A549 (cell line): ENCODE results near the gene ZNF211. TPM values are rescaled to one million over a fixed set of nuclear protein-coding genes. Genes with fewer than 3 reads are reported as not detected.

Source experiments
- ATAC-seq, 2 experiments: fragments of 200-7000 bp in 1 of 2; fragments of >200 bp in 1 of 2; cut with Nextera tagmentation in 1 of 2; cut with Tn5 transposase in 1 of 2; 3 replicates each; pipeline versions ENCODE4 v1.8.0 to v1.9.1; 2018 to 2020; ENCODE audit warnings: mild to moderate bottlenecking in 1 of 2, moderate library complexity in 1 of 2
- CTCF ChIA-PET: fragments of 300-600 bp; sonication (Branson Sonifier 250); formaldehyde crosslinking; extraction: SDS; loops from one replicate; lab custom pipeline; 2021; ENCODE audit warnings: antibody characterized with exemption, inconsistent platforms; lab: Yijun Ruan, JAX
- POLR2A ChIA-PET: fragments of 350-600 bp; formaldehyde crosslinking; extraction: SDS; loops from one replicate; lab custom pipeline; 2021; ENCODE audit warnings: antibody characterized with exemption, inconsistent platforms; lab: Yijun Ruan, JAX
- DNase-seq, 2 experiments: peaks; one replicate each; pipeline versions ENCODE4 v3.0.0 to v3.0.0-alpha.2; 2011 to 2016; ENCODE audit warnings: low read depth in 1 of 2, low spot score in 1 of 2
- FAIRE-seq: peaks from 2 replicates; lab custom pipeline; 2011; peaks lifted over from hg19 to GRCh38; lab: Jason Lieb, UNC
- H3K27ac ChIP-seq, 2 experiments: fragments of >200 bp; sonication (Bioruptor Twin); formaldehyde crosslinking; 3 replicates each; pipeline ENCODE4 v1.5.1; 2016 to 2017
- H3K4me1 ChIP-seq: fragments of >200 bp; sonication (Bioruptor Twin); formaldehyde crosslinking; 3 replicates; pipeline ENCODE4 v1.6.1; 2016
- H3K4me2 ChIP-seq: fragments of >200 bp; sonication (Bioruptor Twin); formaldehyde crosslinking; 3 replicates; pipeline ENCODE4 v1.6.1; 2016
- H3K4me3 ChIP-seq: fragments of >200 bp; sonication (Bioruptor Twin); formaldehyde crosslinking; 3 replicates; pipeline ENCODE4 v1.5.1; 2016
- H3K9me3 ChIP-seq: fragments of >200 bp; sonication (Bioruptor Twin); formaldehyde crosslinking; 3 replicates; pipeline ENCODE4 v1.6.1; 2016
- BCL3 ChIP-seq: fragments of >200 bp; sonication (Bioruptor Twin); formaldehyde crosslinking; IDR thresholded peaks from 3 replicates; pipeline ENCODE4 v1.6.1; 2016
- BHLHE40 ChIP-seq: IDR thresholded peaks from 2 replicates; pipeline ENCODE4 v1.6.1; 2012; ENCODE audit warnings: low read depth, low read length, inconsistent platforms
- CEBPB ChIP-seq, 2 experiments: fragments of >200 bp in 1 of 2; sonication (Bioruptor Twin) in 1 of 2; formaldehyde crosslinking in 1 of 2; IDR thresholded peaks; 2 replicates each; pipeline ENCODE4 v1.6.1; 2012 to 2016
- CTCF ChIP-seq: fragments of >200 bp; sonication (Bioruptor Twin); formaldehyde crosslinking; IDR thresholded peaks from 3 replicates; pipeline ENCODE4 v1.5.1; 2016
- E2F6 ChIP-seq: IDR thresholded peaks from 2 replicates; pipeline ENCODE4 v1.6.1; 2012; ENCODE audit warnings: low read depth, borderline replicate concordance
- EHF ChIP-seq: fragments of 250-450 bp; sonication (Bioruptor Pico); IDR thresholded peaks from 2 replicates; pipeline ENCODE4 v1.5.0; 2020; ENCODE audit warnings: mild to moderate bottlenecking
- ESRRA ChIP-seq: fragments of 150-350 bp; IDR thresholded peaks from 2 replicates; pipeline ENCODE4 v1.6.1; 2014; ENCODE audit warnings: mild to moderate bottlenecking, low read length, borderline replicate concordance
- FOXS1 ChIP-seq: fragments of 250-450 bp; sonication (Bioruptor Pico); IDR thresholded peaks from 2 replicates; pipeline ENCODE4 v1.5.0; 2020; ENCODE audit warnings: mild to moderate bottlenecking, moderate library complexity
- GATA3 ChIP-seq: IDR thresholded peaks from 2 replicates; pipeline ENCODE4 v1.6.1; 2012; ENCODE audit warnings: borderline replicate concordance
- HEYL ChIP-seq: fragments of 250-450 bp; sonication (Bioruptor Pico); IDR thresholded peaks from 2 replicates; pipeline ENCODE4 v1.8.0; 2021; ENCODE audit warnings: mild to moderate bottlenecking, moderate library complexity
- HOXB13 ChIP-seq: fragments of 250-450 bp; sonication (Bioruptor Pico); IDR thresholded peaks from 2 replicates; pipeline ENCODE4 v1.5.0; 2020; ENCODE audit warnings: low read depth, mild to moderate bottlenecking, moderate library complexity
- HOXB5 ChIP-seq: fragments of 250-450 bp; sonication (Bioruptor Pico); IDR thresholded peaks from 2 replicates; pipeline ENCODE4 v1.5.0; 2020; ENCODE audit warnings: mild to moderate bottlenecking, moderate library complexity
- JUN ChIP-seq, 2 experiments: fragments of >200 bp; sonication (Bioruptor Twin); formaldehyde crosslinking; IDR thresholded peaks; 2 replicates in 1 of 2; 3 replicates in 1 of 2; pipeline ENCODE4 v1.6.1; 2016 to 2017
- KDM1A ChIP-seq: fragments of 200-600 bp; sonication (generic); IDR thresholded peaks from 2 replicates; pipeline ENCODE4 v1.6.1; 2016; ENCODE audit warnings: low read depth, mild to moderate bottlenecking
- KDM5A ChIP-seq: fragments of 200-600 bp; sonication (generic); IDR thresholded peaks from 2 replicates; pipeline ENCODE4 v1.6.1; 2016; ENCODE audit warnings: antibody characterized with exemption, mild to moderate bottlenecking
- MAX ChIP-seq: IDR thresholded peaks from 2 replicates; pipeline ENCODE4 v1.6.1; 2012
- NFE2L2 ChIP-seq: fragments of 150-350 bp; conservative IDR thresholded peaks from 2 replicates; pipeline ENCODE4 v1.6.1; 2014; ENCODE audit warnings: low read length
- PHF8 ChIP-seq: fragments of 200-600 bp; sonication (generic); IDR thresholded peaks from 2 replicates; pipeline ENCODE4 v1.6.1; 2016; ENCODE audit warnings: low read depth, mild to moderate bottlenecking, antibody characterized with exemption, moderate library complexity, borderline replicate concordance
- POLR2A ChIP-seq: IDR thresholded peaks from 2 replicates; pipeline ENCODE4 v1.6.1; 2012; ENCODE audit warnings: mild to moderate bottlenecking, low read length
- ZSCAN20 ChIP-seq: fragments of 250-450 bp; sonication (Bioruptor Pico); IDR thresholded peaks from 2 replicates; pipeline ENCODE4 v1.8.0; 2022; ENCODE audit warnings: mild to moderate bottlenecking, moderate library complexity
- WGBS: methylation state at CpG from one replicate; pipeline ENCODE4 v1.1.6; 2017; ENCODE audit errors: missing lambda C conversion rate; 5-methylcytosine and 5-hydroxymethylcytosine counted together
- polyA minus RNA-seq: library from RNA; depleted of rRNA, polyadenylated mRNA; stranded (reverse); fragments of >200 nt; gene quantifications from 2 replicates; pipeline ENCODE4 v1.2.3, GENCODE V29; 2011; rRNA and poly(A)+ RNA removed
- polyA plus RNA-seq, 4 experiments: library from polyadenylated mRNA; depleted of rRNA in 3 of 4; stranded (reverse); fragments of >200 nt; fragmentation: RNase III in 1 of 4; extraction: RNeasy Plus Mini Kit Qiagen cat#74134 plus additional on column Dnase treatment in 1 of 4; gene quantifications; 2 replicates in 3 of 4; 3 replicates in 1 of 4; pipeline ENCODE4 v1.2.3, GENCODE V29; 2011 to 2017
- TF ChIP-seq, protein P1 (sequence below): IDR thresholded peaks from 2 replicates; pipeline ENCODE4 v1.6.1; 2012
- TF ChIP-seq, protein P2 (sequence below): fragments of 250-450 bp; sonication (Bioruptor Pico); IDR thresholded peaks from 2 replicates; pipeline ENCODE4 v1.5.0; 2020; ENCODE audit warnings: low read depth, mild to moderate bottlenecking, moderate library complexity
- TF ChIP-seq, protein P3 (sequence below): fragments of 450-650 bp; IDR thresholded peaks from 2 replicates; pipeline ENCODE4 v1.6.1; 2014; ENCODE audit warnings: antibody characterized with exemption

The ZNF211 gene
- polyA plus RNA-seq (2011; rRNA removed) (11.6 and 15.8 TPM in 2 replicates), polyA plus RNA-seq (2017; fragmentation: RNase III; extraction: RNeasy Plus Mini Kit Qiagen cat#74134 plus additional on column Dnase treatment) (6.9 to 7.7 TPM (median 7.5 TPM) in 3 replicates), polyA minus RNA-seq (8.9 and 9.5 TPM in 2 replicates)
- polyA plus RNA-seq (2012; cell fraction: cytosol; rRNA removed) = 3.3 and 3.8 TPM in 2 replicates
- polyA plus RNA-seq (2012; cell fraction: nucleus; rRNA removed) = 3.3 and 3.5 TPM in 2 replicates

DNA sequence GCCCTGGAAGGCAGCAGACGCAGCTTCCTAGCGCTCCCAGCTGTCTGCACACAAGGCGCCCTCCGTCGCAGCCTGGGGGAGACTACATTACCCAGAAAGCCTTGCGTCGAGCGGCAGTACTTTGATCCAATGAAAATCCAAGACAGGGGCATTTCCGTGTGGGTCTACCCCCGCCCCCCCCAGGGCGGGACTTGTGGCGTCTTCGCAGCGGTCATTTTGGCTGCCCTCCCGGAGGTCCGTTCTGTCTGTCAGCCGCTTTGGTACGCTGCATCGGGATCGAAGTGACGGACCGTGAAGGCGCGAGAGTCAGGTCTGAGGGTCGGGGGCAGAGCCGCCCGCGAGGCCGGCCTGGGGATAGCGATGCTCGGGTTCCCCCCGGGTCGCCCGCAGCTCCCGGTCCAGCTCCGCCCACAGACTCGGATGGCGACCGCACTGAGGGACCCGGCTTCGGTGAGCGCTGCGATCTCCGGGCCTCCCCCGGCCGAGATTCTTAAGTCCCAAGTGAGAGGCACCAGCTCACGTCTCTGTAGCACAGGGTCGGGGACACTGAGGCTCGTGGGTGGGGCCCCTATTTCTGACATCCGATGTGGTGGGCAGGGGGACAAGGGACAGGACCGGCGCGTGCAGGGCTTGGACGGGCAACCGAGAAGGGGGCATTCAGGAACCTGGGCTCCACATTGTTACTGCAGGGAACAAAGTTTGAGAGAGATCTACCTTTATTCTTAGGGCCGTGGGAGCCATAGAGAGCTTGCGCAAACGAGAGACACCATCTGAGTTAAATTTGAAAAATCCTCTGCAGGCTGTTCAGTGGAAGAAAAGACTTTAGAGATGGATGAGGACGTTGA lies at the start of gene ZNF211:
Gene ZNF211, plus strand, starts transcription at position 182 of the 845 bp plus-strand sequence. Its CDS starts 179 bp downstream, at position 361.
- TF ChIP-seq MAX (peak; percentile 36; the same call in 1 of the 2 replicates), POLR2A (peak; percentile 55), CEBPB (IDR thresholded peaks at IDR 0.05) (peak in 1 of 2 experiments; percentile 53; a peak in 1 of 4 replicates), BCL3 (no peak), HOXB5 (CRISPR knock-in tag) (no peak), JUN (IDR thresholded peaks at IDR 0.05) (peak; percentile 47 to 62; a peak in 2 of 5 replicates), KDM5A (no peak), PHF8 (peak; percentile 55; the same call in 1 of the 2 replicates)
- TF ChIP-seq, protein P1, sequence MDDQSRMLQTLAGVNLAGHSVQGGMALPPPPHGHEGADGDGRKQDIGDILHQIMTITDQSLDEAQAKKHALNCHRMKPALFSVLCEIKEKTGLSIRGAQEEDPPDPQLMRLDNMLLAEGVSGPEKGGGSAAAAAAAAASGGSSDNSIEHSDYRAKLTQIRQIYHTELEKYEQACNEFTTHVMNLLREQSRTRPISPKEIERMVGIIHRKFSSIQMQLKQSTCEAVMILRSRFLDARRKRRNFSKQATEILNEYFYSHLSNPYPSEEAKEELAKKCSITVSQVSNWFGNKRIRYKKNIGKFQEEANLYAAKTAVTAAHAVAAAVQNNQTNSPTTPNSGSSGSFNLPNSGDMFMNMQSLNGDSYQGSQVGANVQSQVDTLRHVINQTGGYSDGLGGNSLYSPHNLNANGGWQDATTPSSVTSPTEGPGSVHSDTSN = peak; percentile 97
- TF ChIP-seq, protein P2, sequence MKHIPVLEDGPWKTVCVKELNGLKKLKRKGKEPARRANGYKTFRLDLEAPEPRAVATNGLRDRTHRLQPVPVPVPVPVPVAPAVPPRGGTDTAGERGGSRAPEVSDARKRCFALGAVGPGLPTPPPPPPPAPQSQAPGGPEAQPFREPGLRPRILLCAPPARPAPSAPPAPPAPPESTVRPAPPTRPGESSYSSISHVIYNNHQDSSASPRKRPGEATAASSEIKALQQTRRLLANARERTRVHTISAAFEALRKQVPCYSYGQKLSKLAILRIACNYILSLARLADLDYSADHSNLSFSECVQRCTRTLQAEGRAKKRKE (CRISPR knock-in tag) = no peak
- H3K4me2 ChIP-seq = peak within 1 kb of the TSS; percentile 69
- CTCF ChIA-PET = interaction anchor here (0.6 to 1.5 kb wide), 4 partner anchors 15 to 328 kb away, joined by 3 to 4 read pairs (median 4); partner anchors contain the start of gene ZNF134
- DNase-seq = peak; percentile 94 to 95
- peak within 1 kb of the TSS; percentile 71 for H3K4me3 ChIP-seq
- peak; percentile 99 to 100 for ATAC-seq
- WGBS = 11% methylated on average over 34 of the region's 59 CpGs
- peak; percentile 68 for FAIRE-seq
- H3K27ac ChIP-seq = peak within 1 kb of the TSS; percentile 78 to 89
- H3K4me1 ChIP-seq = no peaks in the 10 kb centered on the region
- POLR2A ChIA-PET = interaction anchor here (0.6 to 3.0 kb wide), 5 partner anchors 19 to 1265 kb away, joined by 3 to 16 read pairs (median 4); partner anchors contain the start of genes ZNF134, ZNF586 and ZNF606
- peaks cover 71% of the 10 kb centered on the region for H3K9me3 ChIP-seq

GRCh38 chr19:57583521-57584416 lies 49.2 kb upstream of the ZNF211 start, which contains the start of gene ZIK1:
Gene ZIK1, plus strand, starts transcription at chr19:57584145. Its CDS starts 212 bp downstream, at chr19:57584357.
- Histone ChIP-seq H3K4me1 (no peaks in the 10 kb centered on the region), H3K27ac (no peak within 1 kb of the TSS), H3K9me3 (peaks cover 92% of the 10 kb centered on the region), H3K4me3 (no peak within 1 kb of the TSS), H3K4me2 (no peak within 1 kb of the TSS)
- TF ChIP-seq, protein P1 = no peak
- no peak for TF ChIP-seq HOXB13 (CRISPR knock-in tag)
- no peak for TF ChIP-seq POLR2A
- TF ChIP-seq NFE2L2 = no peak
- no peak for TF ChIP-seq KDM1A
- TF ChIP-seq BHLHE40 = no peak
- TF ChIP-seq FOXS1 (CRISPR knock-in tag) = no peak
- TF ChIP-seq EHF = no peak
- TF ChIP-seq ESRRA = no peak
- TF ChIP-seq, protein P3, sequence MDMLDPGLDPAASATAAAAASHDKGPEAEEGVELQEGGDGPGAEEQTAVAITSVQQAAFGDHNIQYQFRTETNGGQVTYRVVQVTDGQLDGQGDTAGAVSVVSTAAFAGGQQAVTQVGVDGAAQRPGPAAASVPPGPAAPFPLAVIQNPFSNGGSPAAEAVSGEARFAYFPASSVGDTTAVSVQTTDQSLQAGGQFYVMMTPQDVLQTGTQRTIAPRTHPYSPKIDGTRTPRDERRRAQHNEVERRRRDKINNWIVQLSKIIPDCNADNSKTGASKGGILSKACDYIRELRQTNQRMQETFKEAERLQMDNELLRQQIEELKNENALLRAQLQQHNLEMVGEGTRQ = no peak
- no peak for TF ChIP-seq CTCF
- TF ChIP-seq ZSCAN20 (CRISPR knock-in tag) = no peak
- no peak for TF ChIP-seq HOXB5 (CRISPR knock-in tag)
- TF ChIP-seq HEYL (CRISPR knock-in tag) = no peak
- no peak for TF ChIP-seq E2F6
- TF ChIP-seq GATA3 = no peak
- TF ChIP-seq MAX = no peak
- POLR2A ChIA-PET = interaction anchor here (0.5 kb wide), 1 partner anchor 1949 kb away, joined by 4 read pairs; no protein-coding TSS in a partner anchor
- DNase-seq (no peak), FAIRE-seq (no peak), ATAC-seq (no peak)
- 67% methylated on average over 66 of the region's 76 CpGs for whole genome bisulfite sequencing
- CTCF ChIA-PET = no interaction called here
